Thoracic aorta (tissue), 2 donors: ENCODE data around the gene ST6GAL2. TPM values are rescaled to one million over a fixed set of nuclear protein-coding genes. Genes with fewer than 3 reads are reported as not detected.

ENCODE experiments used
- ATAC-seq: fragments of 150-250 bp; one replicate; pipeline ENCODE4 v1.8.0; 2017; ENCODE audit warnings: low read depth; ENCODE audit not compliant: insufficient number of reproducible peaks, low FRiP score
- DNase-seq: peaks from one replicate; pipeline ENCODE4 v3.0.0-alpha.2; 2020; ENCODE audit warnings: low spot score
- H3K27ac ChIP-seq, 2 donors: fragments of 200-600 bp; sonication (generic); 1 replicate in 1 of 2; 2 replicates in 1 of 2; pipeline ENCODE4 v1.5.1; 2016; ENCODE audit warnings: mild to moderate bottlenecking in 2 of 2, moderate library complexity in 2 of 2
- H3K27me3 ChIP-seq: fragments of 200-600 bp; sonication (generic); replicated peaks from 2 replicates; pipeline ENCODE4 v1.6.0; 2016; ENCODE audit warnings: mild to moderate bottlenecking; ENCODE audit not compliant: insufficient read depth
- H3K36me3 ChIP-seq: fragments of 200-600 bp; sonication (generic); one replicate; pipeline ENCODE4 v1.5.1; 2016
- H3K4me1 ChIP-seq, 2 donors: fragments of 200-600 bp; sonication (generic); 1 replicate in 1 of 2; 2 replicates in 1 of 2; pipeline versions ENCODE4 v1.5.1 to v1.6.0; 2016; ENCODE audit warnings: low read depth in 2 of 2, mild to moderate bottlenecking in 1 of 2; ENCODE audit not compliant: control insufficient read depth in 1 of 2
- H3K4me3 ChIP-seq: fragments of 200-600 bp; sonication (generic); 2 replicates; pipeline ENCODE4 v1.5.1; 2016; ENCODE audit warnings: mild to moderate bottlenecking
- H3K9me3 ChIP-seq: fragments of 200-600 bp; sonication (generic); 2 replicates; pipeline ENCODE4 v1.5.1; 2016
- total RNA-seq, 2 donors: library from RNA; depleted of rRNA; stranded (reverse); fragments of >200 nt; gene quantifications; one replicate each; pipeline versions ENCODE4 v1.1.0 to v1.2.3, GENCODE V29; 2016
- TF ChIP-seq, protein P1 (sequence below): fragments of 200-600 bp; sonication (generic); IDR thresholded peaks from one replicate; pipeline ENCODE4 v1.5.1; 2019; ENCODE audit warnings: antibody characterized with exemption

ST6GAL2 gene
- total RNA-seq, 2 donors from 2014 or later = 71.1 to 900 TPM

DNA sequence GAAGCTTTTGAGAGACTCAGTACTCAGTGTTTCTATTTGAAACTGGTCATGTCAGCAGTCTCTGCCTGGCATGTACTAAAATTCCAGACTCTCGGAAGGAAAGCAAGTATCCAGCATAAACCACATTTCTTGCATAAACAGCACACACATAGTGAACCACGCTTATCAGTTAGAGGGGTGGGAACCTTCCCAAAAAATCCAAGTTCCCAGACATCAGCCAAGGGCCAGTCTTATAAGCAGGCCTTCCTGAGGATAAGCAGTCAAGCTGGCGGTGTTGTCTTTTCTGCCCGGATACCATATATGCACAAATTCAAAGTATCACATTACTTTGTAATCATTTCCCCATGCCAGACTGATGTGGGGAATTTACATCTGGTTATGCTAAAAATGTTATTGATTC lies 73.6 kb downstream of the ST6GAL2 start:
- Histone ChIP-seq H3K9me3 (no peaks in the 10 kb centered on the region), H3K27ac (peak overlapping the region; percentile 79 to 83), H3K4me1 (peaks cover 42 to 82% of the 10 kb centered on the region in 2 donors), H3K27me3 (no peaks in the 10 kb centered on the region), H3K36me3 (no peaks in the 10 kb centered on the region), H3K4me3 (peak overlapping the region; percentile 17)
- peak; percentile 28 for DNase-seq
- peak; percentile 64 for ATAC-seq
- TF ChIP-seq, protein P1, sequence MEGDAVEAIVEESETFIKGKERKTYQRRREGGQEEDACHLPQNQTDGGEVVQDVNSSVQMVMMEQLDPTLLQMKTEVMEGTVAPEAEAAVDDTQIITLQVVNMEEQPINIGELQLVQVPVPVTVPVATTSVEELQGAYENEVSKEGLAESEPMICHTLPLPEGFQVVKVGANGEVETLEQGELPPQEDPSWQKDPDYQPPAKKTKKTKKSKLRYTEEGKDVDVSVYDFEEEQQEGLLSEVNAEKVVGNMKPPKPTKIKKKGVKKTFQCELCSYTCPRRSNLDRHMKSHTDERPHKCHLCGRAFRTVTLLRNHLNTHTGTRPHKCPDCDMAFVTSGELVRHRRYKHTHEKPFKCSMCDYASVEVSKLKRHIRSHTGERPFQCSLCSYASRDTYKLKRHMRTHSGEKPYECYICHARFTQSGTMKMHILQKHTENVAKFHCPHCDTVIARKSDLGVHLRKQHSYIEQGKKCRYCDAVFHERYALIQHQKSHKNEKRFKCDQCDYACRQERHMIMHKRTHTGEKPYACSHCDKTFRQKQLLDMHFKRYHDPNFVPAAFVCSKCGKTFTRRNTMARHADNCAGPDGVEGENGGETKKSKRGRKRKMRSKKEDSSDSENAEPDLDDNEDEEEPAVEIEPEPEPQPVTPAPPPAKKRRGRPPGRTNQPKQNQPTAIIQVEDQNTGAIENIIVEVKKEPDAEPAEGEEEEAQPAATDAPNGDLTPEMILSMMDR = no peak

DNA sequence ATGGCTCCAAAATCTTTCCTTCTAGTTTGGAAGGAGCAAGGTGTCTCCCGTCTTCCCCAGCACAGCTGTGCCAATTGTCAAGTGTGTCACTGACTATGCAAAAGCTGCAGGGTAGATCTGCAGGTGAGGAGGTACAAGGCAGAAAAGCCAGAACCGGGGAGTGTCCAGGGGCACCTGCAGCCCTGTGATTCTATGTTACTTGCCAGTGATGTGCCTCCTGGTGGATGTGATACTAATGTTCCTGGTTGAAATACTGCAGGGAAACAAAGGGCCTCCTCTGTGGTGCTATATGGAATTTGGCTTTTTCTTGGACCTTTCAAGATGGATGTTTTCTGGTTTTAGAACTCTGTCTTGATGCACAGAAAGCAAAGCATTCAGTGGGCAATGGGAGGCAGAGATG lies 80.3 kb downstream of the ST6GAL2 start:
- H3K27ac ChIP-seq = no peak overlapping the region
- H3K36me3 ChIP-seq = peaks cover 29% of the 10 kb centered on the region
- no peak for DNase-seq
- no peaks in the 10 kb centered on the region for H3K27me3 ChIP-seq
- no peak overlapping the region for H3K4me3 ChIP-seq
- no peak for ATAC-seq
- H3K4me1 ChIP-seq = peaks cover 10 to 22% of the 10 kb centered on the region in 2 donors
- H3K9me3 ChIP-seq = no peaks in the 10 kb centered on the region
- TF ChIP-seq, protein P1 = no peak

DNA sequence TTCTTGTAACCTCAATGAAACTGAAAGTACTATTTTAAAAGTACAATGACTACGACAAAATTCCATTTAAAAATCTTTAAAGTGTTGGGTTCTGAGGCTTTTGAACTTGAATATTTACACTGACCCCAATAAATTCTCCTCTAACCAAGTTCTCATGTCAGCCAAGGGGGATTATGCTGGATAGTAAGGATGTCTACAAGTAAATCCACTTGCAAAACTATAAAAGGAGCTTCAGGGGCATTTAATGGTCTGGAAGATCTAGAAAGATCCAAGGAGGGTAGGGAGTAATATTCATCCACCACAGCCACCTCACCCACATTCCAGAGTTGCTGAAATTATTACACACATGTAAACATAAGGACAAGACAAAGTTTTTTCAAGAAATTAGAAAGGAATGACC lies 81.8 kb downstream of the ST6GAL2 start:
- TF ChIP-seq, protein P1 = no peak
- Histone ChIP-seq H3K36me3 (peaks cover 35% of the 10 kb centered on the region), H3K27ac (no peak overlapping the region), H3K27me3 (no peaks in the 10 kb centered on the region), H3K9me3 (no peaks in the 10 kb centered on the region), H3K4me1 (peaks cover 13 to 30% of the 10 kb centered on the region in 2 donors), H3K4me3 (no peak overlapping the region)
- no peak for DNase-seq
- ATAC-seq = no peak

DNA sequence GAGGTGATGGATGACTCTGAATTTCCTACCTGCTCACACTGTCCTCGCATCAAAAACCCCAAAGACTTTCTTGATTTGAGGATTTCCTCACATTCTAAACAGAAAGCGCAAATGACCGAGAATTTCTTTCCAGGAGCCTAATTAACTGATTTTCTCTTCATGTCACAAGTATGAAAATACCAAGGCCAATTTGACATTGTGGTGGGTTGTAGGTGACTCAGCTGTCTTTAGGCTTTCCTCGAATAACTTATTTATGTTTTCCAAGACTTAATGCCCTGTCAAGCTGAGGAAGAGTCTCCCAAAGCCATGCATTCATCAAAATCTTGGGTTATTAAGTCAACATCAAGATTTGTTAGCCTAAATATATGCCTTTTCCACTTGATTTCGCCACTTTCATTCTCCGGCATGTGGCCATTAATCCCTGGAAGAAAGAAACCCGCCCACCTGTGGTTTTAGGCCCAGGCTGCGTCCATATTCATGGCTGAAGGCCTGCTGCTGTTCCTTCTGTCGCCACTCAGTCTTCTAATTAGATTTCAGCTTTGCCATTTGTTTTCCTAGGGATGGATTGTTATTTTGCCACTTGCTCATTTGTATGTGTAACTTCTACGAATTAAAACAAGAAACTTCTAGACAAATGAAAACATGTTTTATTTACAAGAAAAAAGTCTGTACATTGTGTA lies 84.9 kb downstream of the ST6GAL2 start:
- Histone ChIP-seq H3K27me3 (no peaks in the 10 kb centered on the region), H3K27ac (no peak overlapping the region), H3K4me3 (no peak overlapping the region), H3K9me3 (no peaks in the 10 kb centered on the region), H3K36me3 (peaks cover 27% of the 10 kb centered on the region), H3K4me1 (peaks cover 10 to 27% of the 10 kb centered on the region in 2 donors)
- ATAC-seq (no peak), DNase-seq (no peak)
- TF ChIP-seq, protein P1 = no peak

DNA sequence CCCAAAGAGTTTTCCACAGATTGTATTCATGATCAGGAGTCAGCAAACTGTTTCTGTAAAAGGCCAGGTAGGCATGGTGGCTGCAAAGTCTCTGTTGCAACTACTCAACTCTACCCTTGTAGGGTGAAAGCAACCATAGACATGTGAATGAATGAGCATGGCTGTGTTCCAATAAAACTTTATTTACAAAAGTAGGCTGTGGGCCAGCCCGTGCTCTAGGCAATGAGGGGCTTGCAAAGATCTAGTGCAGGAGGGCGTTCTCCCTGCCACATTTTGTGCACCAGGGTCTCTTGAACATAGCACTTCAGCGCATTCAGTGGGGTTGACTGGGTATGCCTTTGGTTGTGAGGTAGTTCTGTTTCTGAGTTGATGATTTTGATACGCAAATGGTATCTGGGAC lies 85.8 kb downstream of the ST6GAL2 start:
- TF ChIP-seq, protein P1 = no peak
- Histone ChIP-seq H3K4me1 (peaks cover 10 to 27% of the 10 kb centered on the region in 2 donors), H3K27me3 (no peaks in the 10 kb centered on the region), H3K4me3 (no peak overlapping the region), H3K27ac (peak overlapping the region in 1 of 2 donors; percentile 62), H3K36me3 (peaks cover 18% of the 10 kb centered on the region), H3K9me3 (no peaks in the 10 kb centered on the region)
- no peak for ATAC-seq
- no peak for DNase-seq
